Measurements from ENCODE around the gene PANK4.

GRCh38 chr1:2503554-2504224, 22.7 kb downstream of the PANK4 start:
- TF ChIP-seq CTCF (IDR thresholded peaks at IDR 0.05) (no peak), POLR2A (IDR thresholded peaks at IDR 0.05) (no peak)

Data from Peyer's patch (tissue), 4 donors.